PFSK-1 (cell line): ENCODE measurements around the gene USP7.

Experiments used
- FOXP2 ChIP-seq: optimal IDR thresholded peaks from 2 replicates; pipeline ENCODE3; 2011; ENCODE audit warnings: borderline replicate concordance, control low read depth, inconsistent platforms; ENCODE audit not compliant: insufficient read depth; ENCODE audit errors: extremely low read length, extremely low read depth
- POLR2AphosphoS5 ChIP-seq: IDR thresholded peaks from 2 replicates; pipeline ENCODE4 v1.6.1; 2012; ENCODE audit warnings: low read depth, mild to moderate bottlenecking, control low read depth, low read length, moderate library complexity
- SIN3A ChIP-seq: IDR thresholded peaks from 2 replicates; pipeline ENCODE4 v1.6.1; 2012; ENCODE audit warnings: mild to moderate bottlenecking, low read length, moderate library complexity, borderline replicate concordance; ENCODE audit not compliant: insufficient read depth
- TAF1 ChIP-seq: IDR thresholded peaks from 2 replicates; pipeline ENCODE4 v1.6.1; 2012; ENCODE audit warnings: low read length, control low read depth, borderline replicate concordance; ENCODE audit not compliant: insufficient read depth
- TF ChIP-seq, protein P1 (sequence below), 2 experiments: IDR thresholded peaks; 2 replicates each; pipeline versions ENCODE4 v1.6.1 to v1.8.0; 2011 to 2012; ENCODE audit warnings: low read depth in 2 of 2, low read length in 2 of 2, control low read depth in 1 of 2, inconsistent platforms in 1 of 2, mild to moderate bottlenecking in 1 of 2, moderate library complexity in 1 of 2; ENCODE audit not compliant: insufficient read depth in 1 of 2

The USP7 gene

DNA sequence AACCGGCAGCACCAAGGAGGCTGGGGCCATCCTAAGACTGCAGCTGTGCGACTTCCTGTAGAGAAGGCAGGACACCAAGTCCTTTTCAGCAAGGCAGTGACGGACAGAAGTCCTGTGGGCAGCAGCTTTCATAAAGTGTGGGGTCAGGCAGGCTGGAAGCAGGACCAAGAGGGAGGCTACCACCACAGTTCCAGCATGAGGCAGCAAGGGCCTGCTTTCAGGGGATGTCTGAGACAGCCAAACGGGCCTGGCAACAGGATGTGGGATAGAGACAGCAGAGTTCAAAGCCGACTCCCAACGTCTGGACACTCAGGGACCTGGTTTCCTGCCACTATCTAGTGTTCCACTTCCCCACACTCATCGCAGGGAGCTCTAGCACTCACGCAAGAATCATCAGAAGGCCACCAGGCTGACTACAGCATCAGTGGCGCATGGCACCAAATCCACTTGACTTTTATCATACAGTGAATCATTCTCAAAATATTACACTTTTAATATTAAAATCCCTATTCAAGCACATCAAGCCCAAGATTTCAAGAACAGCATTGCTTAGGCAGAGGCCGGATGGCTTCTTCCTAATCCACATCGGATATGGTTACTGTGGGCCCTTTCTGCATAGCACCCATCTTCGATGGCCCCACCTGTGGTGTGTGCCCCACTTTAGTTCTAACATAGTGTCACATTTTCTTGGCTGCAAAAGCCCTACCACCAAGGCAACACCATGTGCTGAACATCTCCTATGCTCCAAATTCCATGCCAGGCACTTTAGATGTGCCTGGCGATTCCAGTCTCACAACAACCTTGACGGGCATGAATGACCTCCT lies 5.2 kb downstream of the USP7 start:
- TF ChIP-seq SIN3A (no peak; the same call in 1 of the 2 replicates), FOXP2 (peak; percentile 55), POLR2AphosphoS5 (no peak), TAF1 (no peak)
- TF ChIP-seq, protein P1, sequence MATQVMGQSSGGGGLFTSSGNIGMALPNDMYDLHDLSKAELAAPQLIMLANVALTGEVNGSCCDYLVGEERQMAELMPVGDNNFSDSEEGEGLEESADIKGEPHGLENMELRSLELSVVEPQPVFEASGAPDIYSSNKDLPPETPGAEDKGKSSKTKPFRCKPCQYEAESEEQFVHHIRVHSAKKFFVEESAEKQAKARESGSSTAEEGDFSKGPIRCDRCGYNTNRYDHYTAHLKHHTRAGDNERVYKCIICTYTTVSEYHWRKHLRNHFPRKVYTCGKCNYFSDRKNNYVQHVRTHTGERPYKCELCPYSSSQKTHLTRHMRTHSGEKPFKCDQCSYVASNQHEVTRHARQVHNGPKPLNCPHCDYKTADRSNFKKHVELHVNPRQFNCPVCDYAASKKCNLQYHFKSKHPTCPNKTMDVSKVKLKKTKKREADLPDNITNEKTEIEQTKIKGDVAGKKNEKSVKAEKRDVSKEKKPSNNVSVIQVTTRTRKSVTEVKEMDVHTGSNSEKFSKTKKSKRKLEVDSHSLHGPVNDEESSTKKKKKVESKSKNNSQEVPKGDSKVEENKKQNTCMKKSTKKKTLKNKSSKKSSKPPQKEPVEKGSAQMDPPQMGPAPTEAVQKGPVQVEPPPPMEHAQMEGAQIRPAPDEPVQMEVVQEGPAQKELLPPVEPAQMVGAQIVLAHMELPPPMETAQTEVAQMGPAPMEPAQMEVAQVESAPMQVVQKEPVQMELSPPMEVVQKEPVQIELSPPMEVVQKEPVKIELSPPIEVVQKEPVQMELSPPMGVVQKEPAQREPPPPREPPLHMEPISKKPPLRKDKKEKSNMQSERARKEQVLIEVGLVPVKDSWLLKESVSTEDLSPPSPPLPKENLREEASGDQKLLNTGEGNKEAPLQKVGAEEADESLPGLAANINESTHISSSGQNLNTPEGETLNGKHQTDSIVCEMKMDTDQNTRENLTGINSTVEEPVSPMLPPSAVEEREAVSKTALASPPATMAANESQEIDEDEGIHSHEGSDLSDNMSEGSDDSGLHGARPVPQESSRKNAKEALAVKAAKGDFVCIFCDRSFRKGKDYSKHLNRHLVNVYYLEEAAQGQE (IDR thresholded peaks at IDR 0.05; ENCODE audit: insufficient read depth in 1 of 2, low read depth in 2 of 2, low read length in 2 of 2) = 0 out of 4 replicates have a peak, but pooled peaks of 1 of the 2 experiments have one; percentile 41

DNA sequence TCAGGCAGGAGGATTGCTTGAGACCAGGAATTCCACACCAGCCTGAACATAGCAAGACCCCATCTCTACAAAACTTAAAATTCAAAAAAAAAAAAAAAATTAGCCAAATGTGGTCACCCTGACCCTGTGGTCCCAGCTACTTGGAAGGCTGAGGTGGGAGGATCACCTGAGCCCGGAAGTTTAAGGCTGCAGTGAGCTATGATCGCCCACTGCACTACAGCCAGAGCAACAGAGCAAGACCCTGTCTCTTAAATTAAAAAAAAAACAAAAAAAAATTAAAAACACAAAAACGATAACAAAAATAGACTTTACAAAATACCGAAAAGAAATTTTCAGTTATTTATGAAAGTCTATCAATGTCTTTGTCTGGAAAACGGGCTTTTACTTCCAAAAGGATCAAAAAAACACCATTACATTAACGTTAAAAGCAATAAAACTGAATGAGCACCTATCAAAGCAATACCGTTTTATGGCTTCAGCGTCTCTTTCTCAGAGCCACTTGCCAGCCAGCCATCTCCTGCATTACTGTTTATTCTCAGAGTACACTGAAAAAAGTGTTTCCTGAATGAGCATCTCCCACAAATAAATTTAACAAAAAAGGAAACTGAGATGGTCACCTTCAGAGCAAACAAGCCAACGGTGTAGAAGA lies 6.1 kb downstream of the USP7 start:
- TF ChIP-seq FOXP2 = no peak
- no peak for TF ChIP-seq TAF1
- TF ChIP-seq POLR2AphosphoS5 = no peak
- TF ChIP-seq SIN3A = no peak
- TF ChIP-seq, protein P1 (IDR thresholded peaks at IDR 0.05; ENCODE audit: insufficient read depth in 1 of 2, low read depth in 2 of 2, low read length in 2 of 2) = no peak

DNA sequence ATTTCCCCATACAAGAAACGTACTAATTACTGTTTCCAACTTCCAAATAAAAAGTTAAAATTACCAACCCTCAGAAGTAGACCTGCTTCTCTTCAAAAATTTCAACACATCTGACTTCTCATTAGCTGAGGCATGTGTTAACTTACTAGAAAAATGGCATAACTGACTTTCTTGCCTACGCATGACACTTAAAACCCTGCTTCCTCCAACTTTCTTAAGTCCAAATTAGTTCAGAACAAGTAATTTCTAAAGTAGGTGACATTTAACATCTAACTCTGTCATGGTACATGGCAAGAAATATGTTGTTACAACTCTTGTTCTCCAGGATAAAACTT lies 6.7 kb downstream of the USP7 start:
- TF ChIP-seq TAF1 = no peak

DNA sequence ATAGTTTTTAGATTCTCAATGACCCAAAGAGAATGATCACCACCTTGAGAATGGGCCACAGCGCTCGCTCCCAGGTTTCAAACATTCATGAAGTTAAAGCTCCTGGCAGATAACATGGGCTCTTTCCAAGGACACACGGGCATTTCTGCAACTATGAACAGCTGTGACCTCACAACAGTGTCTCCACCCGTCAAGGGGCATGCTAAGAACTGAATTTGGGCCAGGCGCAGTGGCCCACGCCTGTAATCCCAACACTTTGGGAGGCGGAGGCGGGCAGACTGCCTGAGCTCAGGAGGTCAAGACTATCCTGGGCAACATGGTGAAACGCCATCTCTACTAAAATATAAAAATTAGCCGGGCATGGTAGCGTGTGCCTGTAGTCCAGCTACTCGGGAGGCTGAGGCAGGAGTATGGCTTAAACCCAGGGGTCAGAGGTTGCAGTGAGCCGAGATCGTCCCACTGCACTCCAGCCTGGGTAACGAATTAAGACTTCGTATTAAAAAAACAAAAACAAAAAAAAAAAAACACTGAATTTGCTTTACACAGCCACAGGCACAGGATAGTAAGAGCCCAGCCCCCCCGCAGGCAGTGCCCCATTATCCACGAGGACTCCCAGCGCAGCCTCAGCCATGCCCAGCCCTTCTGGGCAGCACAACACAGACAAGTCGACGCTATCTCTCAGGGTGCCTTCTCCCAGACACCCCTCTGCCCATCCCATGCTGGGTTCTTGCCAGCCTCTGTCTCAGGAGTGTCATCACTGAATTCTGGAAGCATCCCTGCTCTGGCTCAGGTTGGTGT lies 7.2 kb downstream of the USP7 start:
- TF ChIP-seq, protein P1 (IDR thresholded peaks at IDR 0.05; ENCODE audit: insufficient read depth in 1 of 2, low read depth in 2 of 2, low read length in 2 of 2) = no peak
- no peak for TF ChIP-seq POLR2AphosphoS5
- TF ChIP-seq FOXP2 = no peak
- no peak for TF ChIP-seq TAF1
- TF ChIP-seq SIN3A = no peak

DNA sequence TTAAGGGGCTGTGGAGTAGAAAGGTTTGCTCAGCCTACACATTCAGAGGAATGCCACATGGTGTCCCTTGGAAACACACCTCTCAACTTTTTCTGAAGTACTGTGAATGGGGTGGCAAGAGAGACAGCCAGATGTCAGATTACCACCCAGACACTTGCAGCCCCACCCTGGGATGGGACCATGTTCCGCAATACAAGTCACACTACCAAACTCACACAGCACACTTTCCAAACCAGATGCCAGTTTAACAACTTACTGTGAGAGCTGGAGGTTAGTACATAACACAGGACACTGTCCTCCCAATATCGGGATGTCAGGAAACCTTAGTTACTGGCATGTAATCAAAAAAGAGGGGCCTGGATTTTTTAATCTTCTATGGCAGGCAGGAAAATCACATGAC lies 7.9 kb downstream of the USP7 start:
- TF ChIP-seq, protein P1 (IDR thresholded peaks at IDR 0.05; ENCODE audit: insufficient read depth in 1 of 2, low read depth in 2 of 2, low read length in 2 of 2) = no peak
- TF ChIP-seq POLR2AphosphoS5 (no peak), FOXP2 (no peak), TAF1 (no peak), SIN3A (no peak)
